Dedifferentiated amniotic fluid mesenchymal stem cell (primary cell): Measurements from ENCODE around the gene DGKH.
"Not testable (repeated sequence)": the region's sequence is repeated elsewhere in the genome, so short reads cannot be mapped to it uniquely, and the experiment has no call there.

Experiments used
- DNase-seq: peaks from one replicate; pipeline ENCODE4 v3.0.0-alpha.2; 2016; ENCODE audit errors: extremely low spot score

Gene DGKH

GRCh38 chr13:42155251-42155650, 106.8 kb downstream of the DGKH start:
- no peak for DNase-seq

- DNase-seq: not testable (repeated sequence)
These were observed 114.9 kb downstream of the DGKH start for GRCh38 chr13:42163338-42163737.

- not testable (repeated sequence) for DNase-seq
These were observed 115.5 kb downstream of the DGKH start for GRCh38 chr13:42163910-42164309.

- DNase-seq: no peak
These were observed 116.2 kb downstream of the DGKH start for GRCh38 chr13:42164557-42165125.

GRCh38 chr13:42168496-42168895, 120.0 kb downstream of the DGKH start:
- no peak for DNase-seq

GRCh38 chr13:42170029-42170428, 121.6 kb downstream of the DGKH start:
- DNase-seq: no peak

GRCh38 chr13:42173789-42174343, 125.4 kb downstream of the DGKH start:
- no peak for DNase-seq

GRCh38 chr13:42174344-42175162, 126.1 kb downstream of the DGKH start:
- DNase-seq: no peak

GRCh38 chr13:42176294-42176693, 127.8 kb downstream of the DGKH start:
- DNase-seq: no peak

- DNase-seq: no peak
These were observed 128.7 kb downstream of the DGKH start for GRCh38 chr13:42177189-42177588.

GRCh38 chr13:42181381-42181953, 133.0 kb downstream of the DGKH start:
- DNase-seq: no peak

- DNase-seq: no peak
These were observed 140.6 kb downstream of the DGKH start for GRCh38 chr13:42189061-42189460.

GRCh38 chr13:42190529-42190928, 142.1 kb downstream of the DGKH start:
- no peak for DNase-seq

- peak; percentile 22 for DNase-seq
These were observed 163.4 kb downstream of the DGKH start for GRCh38 chr13:42211704-42212464.

GRCh38 chr13:42214446-42214845, 166.0 kb downstream of the DGKH start:
- no peak for DNase-seq

GRCh38 chr13:42215578-42216421, 167.4 kb downstream of the DGKH start:
- peak; percentile 44 for DNase-seq

GRCh38 chr13:42216422-42216735, 167.9 kb downstream of the DGKH start:
- no peak for DNase-seq

GRCh38 chr13:42218576-42218975, 170.1 kb downstream of the DGKH start:
- DNase-seq: no peak

- DNase-seq: no peak
These were observed 170.6 kb downstream of the DGKH start for GRCh38 chr13:42219051-42219450.

GRCh38 chr13:42219876-42220275, 171.4 kb downstream of the DGKH start:
- no peak for DNase-seq

- DNase-seq: no peak
These were observed 172.8 kb downstream of the DGKH start for GRCh38 chr13:42221121-42221765.
